Small intestine (tissue), 7 donors: Measurements from ENCODE around the gene TNFAIP2. TPM values are rescaled to one million over a fixed set of nuclear protein-coding genes. Genes with fewer than 3 reads are reported as not detected.

Experiments
- DNase-seq, 2 donors: peaks; one replicate each; pipeline versions ENCODE4 v3.0.0 to v3.0.0-alpha.2; 2013
- FAIRE-seq: peaks from 2 replicates; lab custom pipeline; 2012; peaks lifted over from hg19 to GRCh38; lab: Jason Lieb, UNC
- H3K27ac ChIP-seq, 3 donors: one replicate each; pipeline ENCODE4 v1.5.1; 2013; ENCODE audit warnings: low read length in 2 of 3, mild to moderate bottlenecking in 2 of 3, control low read depth in 1 of 3, inconsistent platforms in 1 of 3, low read depth in 1 of 3, moderate library complexity in 1 of 3
- H3K27me3 ChIP-seq, 3 donors: one replicate each; pipeline ENCODE4 v1.6.1; 2013; ENCODE audit warnings: low read length in 3 of 3, inconsistent platforms in 1 of 3; ENCODE audit not compliant: control insufficient read depth in 3 of 3, insufficient read depth in 3 of 3
- H3K36me3 ChIP-seq, 3 donors: one replicate each; pipeline ENCODE4 v1.6.1; 2013; ENCODE audit warnings: low read length in 3 of 3, inconsistent platforms in 1 of 3, low read depth in 1 of 3, mild to moderate bottlenecking in 1 of 3, moderate library complexity in 1 of 3; ENCODE audit not compliant: control insufficient read depth in 3 of 3, insufficient read depth in 2 of 3
- H3K4me1 ChIP-seq, 3 donors: one replicate each; pipeline ENCODE4 v1.6.1; 2013; ENCODE audit warnings: low read length in 2 of 3, inconsistent platforms in 1 of 3, low read depth in 1 of 3, mild to moderate bottlenecking in 1 of 3, moderate library complexity in 1 of 3; ENCODE audit not compliant: control insufficient read depth in 3 of 3, insufficient read depth in 2 of 3
- H3K4me3 ChIP-seq, 3 donors: one replicate each; pipeline ENCODE4 v1.5.1; 2013; ENCODE audit warnings: low read length in 3 of 3, control low read depth in 1 of 3, inconsistent platforms in 1 of 3, low read depth in 1 of 3, mild to moderate bottlenecking in 1 of 3, moderate library complexity in 1 of 3
- H3K9me3 ChIP-seq, 2 donors: one replicate each; pipeline ENCODE4 v1.6.1; 2013; ENCODE audit warnings: low read depth in 1 of 2, low read length in 1 of 2; ENCODE audit not compliant: control insufficient read depth in 2 of 2, insufficient read depth in 1 of 2
- WGBS, 3 donors: extraction: QIAGEN DNeasy Blood & Tissue Kit; methylation state at CpG; one replicate each; pipeline ENCODE4 v1.1.7; 2013; 5-methylcytosine and 5-hydroxymethylcytosine counted together
- polyA plus RNA-seq, 4 donors: library from polyadenylated mRNA; stranded (reverse) in 3 of 4; unstranded in 1 of 4; fragments of 200-250 nt in 3 of 4; fragments of 120-200 nt in 1 of 4; gene quantifications; one replicate each; pipeline versions ENCODE4 v1.2.1 to v1.2.3, GENCODE V29; 2013
- donor health status: healthy with polysubstance abuse.
- donor health status: control.
- donor health status: control.
- donor health status: Bipolar disorder and iron deficiency.
- donor health status: healthy.

The TNFAIP2 gene
- polyA plus RNA-seq, 4 donors, result 7.2 to 42.9 (median 15.4) TPM

- peaks cover 2 to 84% (median 12%) of the 10 kb centered on the region in 3 donors for H3K4me1 ChIP-seq
- DNase-seq (peak in 1 of 2 donors; percentile 84), FAIRE-seq (no peak)
- no peaks in the 10 kb centered on the region for H3K9me3 ChIP-seq
- 32 to 61% (median 47%) methylated on average over 10 to 12 of the region's 12 CpGs for WGBS, 3 donors
- peak overlapping the region in 1 of 3 donors; percentile 55 for H3K27ac ChIP-seq
- H3K27me3 ChIP-seq, result peaks cover 0 to 16% (median 0%) of the 10 kb centered on the region in 3 donors
- peaks cover 0 to 12% (median 0%) of the 10 kb centered on the region in 3 donors for H3K36me3 ChIP-seq
- H3K4me3 ChIP-seq, result peak overlapping the region in 1 of 3 donors; percentile 30
Observed at GRCh38 chr14:103099081-103099732, 24.1 kb upstream of the TNFAIP2 start.

GRCh38 chr14:103099733-103100280, 23.5 kb upstream of the TNFAIP2 start:
- Histone ChIP-seq H3K36me3 (peaks cover 0 to 12% (median 0%) of the 10 kb centered on the region in 3 donors), H3K9me3 (no peaks in the 10 kb centered on the region), H3K27me3 (peaks cover 0 to 22% (median 4%) of the 10 kb centered on the region in 3 donors), H3K4me3 (no peak overlapping the region), H3K27ac (peak overlapping the region in 1 of 3 donors; percentile 55), H3K4me1 (peaks cover 2 to 85% (median 12%) of the 10 kb centered on the region in 3 donors)
- DNase-seq (no peak), FAIRE-seq (no peak)
- WGBS, 3 donors, result 84 to 93% (median 90%) methylated on average over 8 of the region's 8 CpGs

- Histone ChIP-seq H3K4me3 (no peak overlapping the region), H3K27ac (peak overlapping the region in 1 of 3 donors; percentile 55), H3K4me1 (peaks cover 2 to 84% (median 12%) of the 10 kb centered on the region in 3 donors), H3K36me3 (peaks cover 0 to 14% (median 0%) of the 10 kb centered on the region in 3 donors), H3K9me3 (no peaks in the 10 kb centered on the region), H3K27me3 (peaks cover 0 to 22% (median 4%) of the 10 kb centered on the region in 3 donors)
- 84 to 87% (median 86%) methylated on average over 23 to 25 of the region's 25 CpGs for WGBS, 3 donors
- no peak for DNase-seq
- no peak for FAIRE-seq
Observed at GRCh38 chr14:103100281-103101121, 22.8 kb upstream of the TNFAIP2 start.

GRCh38 chr14:103101257-103101962, 21.9 kb upstream of the TNFAIP2 start:
- WGBS, 3 donors, result 69 to 85% (median 77%) methylated on average over 10 to 11 of the region's 11 CpGs
- FAIRE-seq, result no peak
- no peak overlapping the region for H3K4me3 ChIP-seq
- DNase-seq, result peak in 1 of 2 donors; percentile 57
- H3K9me3 ChIP-seq, result no peaks in the 10 kb centered on the region
- peaks cover 2 to 81% (median 12%) of the 10 kb centered on the region in 3 donors for H3K4me1 ChIP-seq
- H3K27me3 ChIP-seq, result peaks cover 0 to 22% (median 4%) of the 10 kb centered on the region in 3 donors
- peak overlapping the region in 1 of 3 donors; percentile 55 for H3K27ac ChIP-seq
- H3K36me3 ChIP-seq, result peaks cover 0 to 22% (median 0%) of the 10 kb centered on the region in 3 donors

- 61 to 85% (median 72%) methylated on average over 83 to 85 of the region's 85 CpGs for WGBS, 3 donors
- FAIRE-seq (no peak), DNase-seq (no peak)
- no peak overlapping the region for H3K27ac ChIP-seq
- H3K4me1 ChIP-seq, result peaks cover 2 to 77% (median 12%) of the 10 kb centered on the region in 3 donors
- peaks cover 0 to 22% (median 4%) of the 10 kb centered on the region in 3 donors for H3K27me3 ChIP-seq
- no peaks in the 10 kb centered on the region for H3K9me3 ChIP-seq
- H3K4me3 ChIP-seq, result no peak overlapping the region
- peaks cover 0 to 29% (median 0%) of the 10 kb centered on the region in 3 donors for H3K36me3 ChIP-seq
Observed at GRCh38 chr14:103101963-103102688, 21.1 kb upstream of the TNFAIP2 start.

GRCh38 chr14:103102689-103103260, 20.5 kb upstream of the TNFAIP2 start:
- no peak for FAIRE-seq
- H3K4me1 ChIP-seq, result peaks cover 2 to 70% (median 12%) of the 10 kb centered on the region in 3 donors

More at GRCh38 chr14:103102689-103103260, 20.5 kb upstream of the TNFAIP2 start:
- 62 to 82% (median 78%) methylated on average over 36 to 39 of the region's 39 CpGs for WGBS, 3 donors
- H3K4me3 ChIP-seq, result no peak overlapping the region
- no peak overlapping the region for H3K27ac ChIP-seq
- peaks cover 0 to 22% (median 4%) of the 10 kb centered on the region in 3 donors for H3K27me3 ChIP-seq
- no peaks in the 10 kb centered on the region for H3K9me3 ChIP-seq
- H3K36me3 ChIP-seq, result peaks cover 0 to 36% (median 0%) of the 10 kb centered on the region in 3 donors
- no peak for DNase-seq
